CD4-positive, alpha-beta T cell treated with Interleukin-21 for 1 hour (primary cell): ENCODE results near the gene UNC93A.
"Not testable (repeated sequence)": the region's sequence is repeated elsewhere in the genome, so short reads cannot be mapped to it uniquely, and the experiment has no call there.

Source experiments
- DNase-seq: peaks from one replicate; pipeline ENCODE4 v3.0.0-alpha.2; 2020

UNC93A gene

DNA sequence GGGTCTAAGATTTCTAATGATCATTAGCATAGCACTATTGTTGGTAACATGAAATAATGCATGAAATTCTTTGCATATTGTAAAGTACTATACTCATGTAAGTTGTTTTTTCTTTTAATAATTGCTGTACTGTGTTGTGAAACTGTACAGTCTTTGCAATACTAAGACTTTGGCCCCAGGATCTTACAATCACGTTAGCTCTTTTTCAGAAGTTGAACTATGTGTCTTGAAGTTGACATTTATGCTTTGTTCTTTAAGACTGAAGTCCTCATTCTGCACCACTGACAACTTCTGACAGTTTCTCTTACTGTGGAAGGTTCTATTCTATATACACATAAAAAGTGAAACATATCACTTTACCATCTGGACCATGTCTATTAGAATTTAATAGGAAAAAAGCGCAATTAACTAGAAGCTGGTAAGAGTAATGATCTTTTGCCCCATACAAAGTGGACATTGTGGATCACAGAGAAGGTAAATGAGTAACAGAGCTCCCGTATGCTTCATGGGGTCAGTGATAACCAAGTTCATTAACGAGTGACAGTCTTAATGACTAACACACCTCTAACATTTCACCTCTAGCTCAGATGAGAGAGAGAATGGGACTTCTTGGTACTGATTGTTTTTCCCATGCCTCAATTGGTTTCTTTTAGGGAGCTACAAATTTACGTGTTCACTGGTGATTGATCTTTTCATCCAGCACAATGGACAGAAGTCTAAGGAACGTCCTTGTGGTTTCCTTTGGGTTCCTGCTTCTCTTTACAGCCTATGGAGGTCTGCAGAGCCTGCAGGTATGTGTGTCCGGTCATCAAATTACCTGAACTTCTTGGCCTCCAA lies at the start of gene UNC93A:
UNC93A (plus strand) TSS at position 530 of the 837 bp plus-strand sequence; CDS start at position 705, 175 bp downstream.
- no peak for DNase-seq

DNA sequence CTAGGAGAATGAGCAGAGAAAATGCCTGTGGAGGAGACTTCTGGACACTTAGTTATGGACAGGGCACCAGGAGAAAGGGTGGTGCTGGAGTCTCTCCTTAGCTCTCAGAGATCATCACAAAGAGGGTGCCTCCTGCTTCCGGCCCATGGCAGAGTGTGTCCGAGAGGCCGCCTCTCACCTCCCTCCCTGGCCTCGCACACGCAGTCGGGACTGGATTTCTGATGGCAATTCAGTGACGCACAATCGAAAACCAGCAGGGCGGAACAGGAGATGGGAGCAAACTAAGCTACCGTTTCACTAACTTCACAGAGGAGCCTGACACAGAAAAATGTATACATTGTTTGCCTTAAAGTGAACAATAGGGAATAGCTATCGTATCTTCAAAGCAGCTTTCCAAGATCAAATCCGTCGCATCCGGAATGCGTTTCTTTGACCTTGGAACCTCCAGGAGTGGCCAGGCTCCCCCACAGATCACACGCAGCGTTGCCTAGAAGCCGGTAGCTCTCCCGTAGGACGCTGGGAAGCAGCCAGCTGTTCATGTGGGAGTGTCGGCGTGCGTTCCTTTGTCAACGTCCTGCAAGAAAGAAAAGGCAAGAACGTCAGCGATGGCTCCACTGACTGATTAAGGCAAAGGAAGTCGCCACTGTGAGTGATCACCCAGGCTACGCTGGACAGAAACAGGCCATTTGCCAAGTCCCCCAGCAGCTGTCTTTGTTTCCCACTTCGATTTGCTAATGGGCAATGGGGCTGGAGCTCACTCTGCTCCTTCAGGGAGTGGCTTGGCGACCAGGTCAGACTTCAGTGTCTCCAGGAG lies 49.6 kb upstream of the UNC93A start:
- not testable (repeated sequence) for DNase-seq

DNA sequence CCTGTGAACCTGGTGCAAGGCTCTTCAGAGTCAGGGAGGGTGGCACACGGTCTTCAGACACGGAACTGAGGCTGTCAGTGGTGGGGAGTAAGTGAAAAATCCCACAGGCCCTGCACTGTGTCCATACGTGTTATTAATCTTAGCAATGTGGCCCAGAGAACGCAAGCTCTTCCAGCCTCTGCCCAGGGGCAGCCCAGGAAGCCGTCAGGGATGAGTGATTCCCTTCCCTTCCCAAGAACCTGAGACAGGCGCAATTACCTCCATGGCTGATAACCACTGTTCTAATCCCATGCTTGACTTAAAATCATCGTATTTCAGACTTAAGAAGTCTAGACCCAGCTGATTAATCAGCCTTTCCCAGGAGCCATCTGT lies 49.0 kb upstream of the UNC93A start:
- not testable (repeated sequence) for DNase-seq

DNA sequence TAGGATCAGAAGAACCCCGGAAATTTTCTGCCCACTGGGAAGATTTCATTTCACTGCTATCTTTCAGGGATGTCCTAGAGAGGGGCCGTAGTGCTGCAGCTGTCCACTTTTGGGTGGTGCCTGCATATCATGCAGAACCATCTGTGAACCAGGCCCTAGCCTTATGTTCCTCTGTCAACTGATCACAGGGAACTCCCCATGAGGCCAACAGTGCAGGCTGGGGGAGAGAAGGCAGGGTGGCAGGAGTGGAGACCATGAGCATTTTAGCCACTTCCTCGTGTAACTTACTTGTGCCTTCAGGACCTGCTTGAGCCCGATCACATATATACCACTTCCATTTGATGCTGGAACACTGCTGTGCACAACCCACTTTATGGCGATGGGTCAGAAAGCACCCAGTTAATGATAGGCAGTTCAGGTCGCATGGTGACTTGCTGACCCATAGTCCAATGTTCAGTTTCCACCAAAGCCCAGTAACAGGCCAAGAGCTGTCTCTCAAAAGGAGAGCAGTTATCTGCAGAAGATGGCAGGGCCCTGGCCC lies 48.5 kb upstream of the UNC93A start:
- not testable (repeated sequence) for DNase-seq

DNA sequence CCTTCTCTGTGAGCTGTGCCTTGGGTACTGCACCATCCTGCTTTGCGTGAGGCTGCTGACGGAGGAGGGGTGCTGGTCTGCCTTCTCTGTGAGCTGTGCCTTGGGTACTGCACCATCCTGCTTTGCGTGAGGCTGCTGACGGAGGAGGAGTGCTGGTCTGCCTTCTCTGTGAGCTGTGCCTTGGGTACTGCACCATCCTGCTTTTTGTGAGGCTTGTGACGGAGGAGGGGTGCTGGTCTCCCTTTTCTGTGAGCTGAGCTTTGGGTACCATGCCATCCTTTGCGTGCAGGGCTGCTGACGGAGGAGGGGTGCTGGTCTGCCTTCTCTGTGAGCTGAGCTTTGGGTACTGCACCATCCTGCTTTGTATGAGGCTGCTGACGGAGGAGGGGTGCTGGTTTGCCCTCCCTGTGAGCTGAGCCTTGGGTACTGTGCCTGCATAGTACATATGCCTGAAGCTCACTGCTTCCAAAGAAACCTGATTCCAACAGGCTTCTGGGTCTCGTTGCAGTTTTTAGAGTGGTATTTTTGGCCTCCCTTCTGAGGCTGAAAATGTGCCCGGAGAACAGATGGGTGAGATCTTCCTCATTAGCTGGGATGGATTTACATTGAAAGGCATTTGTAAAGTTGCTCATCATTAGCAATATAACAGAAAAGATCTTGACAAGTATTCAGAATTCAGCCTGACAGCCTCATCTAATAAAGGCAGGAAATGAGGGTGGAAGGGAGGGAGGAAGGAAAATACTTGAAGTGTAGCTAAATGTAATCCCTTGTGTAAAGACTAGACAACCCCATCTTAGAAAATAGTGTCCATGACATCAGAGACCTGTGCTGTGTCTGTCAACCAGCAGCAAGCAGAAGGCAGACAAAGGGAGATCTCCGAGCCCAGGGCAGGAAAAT lies 46.8 kb upstream of the UNC93A start:
- DNase-seq, result no peak

DNA sequence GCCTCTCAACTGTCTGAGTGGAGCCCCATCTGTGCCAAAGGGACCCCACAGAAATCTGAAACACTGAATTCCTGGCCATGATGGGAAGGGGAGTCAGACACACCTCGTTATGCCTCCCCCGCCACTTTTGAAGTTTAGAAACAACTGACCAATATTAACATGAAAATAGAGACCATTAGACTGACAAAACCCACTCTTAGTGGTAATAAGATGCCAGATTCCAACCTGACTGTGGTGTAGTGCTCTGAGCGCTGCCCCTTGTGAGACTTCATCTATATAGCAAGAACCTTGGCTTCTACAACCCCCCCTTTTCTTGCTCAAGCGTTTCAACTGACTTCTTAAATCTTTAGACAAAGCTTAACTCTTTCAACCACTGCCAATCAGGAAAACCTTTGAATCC lies 46.1 kb upstream of the UNC93A start:
- no peak for DNase-seq

DNA sequence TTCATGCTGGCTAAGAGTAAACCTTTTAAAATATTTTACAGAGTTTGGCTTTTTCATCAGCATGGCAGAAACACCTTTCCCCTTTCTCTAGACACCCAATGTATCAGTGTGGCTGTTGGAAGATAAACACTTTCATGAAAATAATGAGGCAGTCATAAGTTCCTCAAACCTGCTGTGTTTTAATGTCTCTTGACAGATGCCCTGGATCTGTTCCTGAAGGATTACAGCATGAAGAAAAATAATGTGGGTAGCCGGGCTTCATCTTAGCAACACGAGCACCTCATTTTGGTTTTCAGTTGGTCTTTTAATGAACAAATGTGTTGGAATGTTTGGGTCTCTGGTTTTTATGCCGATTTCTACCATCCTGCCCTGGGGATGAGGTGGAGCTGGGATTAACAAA lies 45.5 kb upstream of the UNC93A start:
- DNase-seq, result no peak

DNA sequence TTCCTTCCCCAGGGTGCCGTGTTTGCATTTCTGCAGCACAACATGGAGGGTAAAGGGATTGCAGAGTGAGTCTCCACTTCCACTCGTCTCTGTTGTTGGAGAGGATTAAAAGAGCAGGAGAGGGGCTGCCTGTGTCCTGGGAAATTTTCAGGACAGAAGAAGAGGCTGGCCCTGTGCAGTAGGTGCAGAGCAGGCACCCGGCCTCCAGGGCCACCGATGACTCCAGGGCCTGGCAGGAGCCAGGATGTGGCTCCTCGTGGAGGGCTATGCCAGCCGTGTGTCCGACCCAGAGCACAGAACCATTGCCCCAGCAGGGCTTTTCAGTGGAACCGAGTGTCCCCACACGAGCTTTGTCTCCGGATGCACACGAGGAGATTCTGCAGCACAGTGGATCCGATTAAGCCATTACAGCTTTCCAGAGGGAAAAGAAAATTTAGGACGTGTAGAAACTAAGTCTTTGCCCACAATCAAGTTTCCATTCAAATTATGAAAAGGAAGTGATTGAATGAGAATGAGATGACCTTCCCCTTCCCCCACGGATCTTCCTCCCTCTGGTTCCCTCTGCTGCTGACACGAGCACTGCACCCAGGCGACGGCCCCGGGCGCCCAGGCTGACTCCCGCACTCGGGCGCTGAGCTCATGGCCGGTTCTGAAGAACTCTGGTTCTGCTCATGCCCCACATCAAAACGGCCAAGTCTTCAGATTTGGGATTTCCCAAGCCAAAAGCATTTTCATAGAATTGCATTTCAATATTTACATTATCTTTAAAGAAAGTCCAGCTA lies 43.1 kb upstream of the UNC93A start:
- no peak for DNase-seq

DNA sequence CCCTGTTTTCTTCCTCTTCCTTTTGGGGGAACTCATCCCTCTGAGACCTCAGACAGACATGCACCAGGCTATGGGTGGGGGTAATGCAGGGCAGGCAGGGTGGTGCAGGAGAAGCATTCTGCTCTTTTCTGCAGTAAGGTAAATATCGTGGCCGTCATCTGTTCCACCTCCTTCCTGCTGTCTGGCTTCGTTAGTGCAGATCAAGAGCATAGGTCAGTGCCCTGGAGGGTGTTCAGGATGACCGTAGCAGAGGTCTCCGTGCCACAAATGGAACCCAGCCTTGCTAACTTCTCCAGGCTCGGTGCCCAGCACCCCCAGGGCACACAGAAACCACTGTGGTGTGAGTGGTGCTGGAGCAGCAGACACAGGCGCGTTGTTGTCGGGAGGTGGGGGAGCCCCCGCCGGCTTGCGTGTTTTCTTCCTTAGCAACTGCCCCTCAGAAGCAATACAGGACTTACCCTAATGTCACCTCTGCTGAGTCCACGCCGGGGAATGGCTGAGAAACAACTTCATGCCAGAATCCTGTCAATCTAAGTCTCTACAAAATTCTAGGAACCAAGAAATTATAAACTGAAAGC lies 42.1 kb upstream of the UNC93A start:
- DNase-seq, result not testable (repeated sequence)

DNA sequence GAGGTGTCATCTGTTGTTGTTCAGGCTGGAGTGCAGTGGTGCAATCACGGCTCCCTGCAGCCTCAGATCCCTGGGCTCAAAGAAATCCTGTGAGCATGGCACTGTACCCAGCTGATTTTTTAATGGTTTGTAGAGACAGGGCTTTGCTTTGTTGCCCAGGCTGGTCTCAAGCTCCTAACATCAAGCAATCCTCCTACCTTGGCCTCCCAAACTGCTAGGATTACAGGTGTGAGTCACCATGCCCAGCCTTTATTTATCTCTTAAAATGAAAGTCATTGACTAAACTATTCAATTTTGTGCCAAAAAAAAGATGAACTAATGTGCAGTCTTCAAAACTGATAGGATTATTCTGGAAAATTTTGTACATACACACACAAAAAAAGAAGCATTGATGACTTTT lies 38.8 kb upstream of the UNC93A start:
- no peak for DNase-seq

DNA sequence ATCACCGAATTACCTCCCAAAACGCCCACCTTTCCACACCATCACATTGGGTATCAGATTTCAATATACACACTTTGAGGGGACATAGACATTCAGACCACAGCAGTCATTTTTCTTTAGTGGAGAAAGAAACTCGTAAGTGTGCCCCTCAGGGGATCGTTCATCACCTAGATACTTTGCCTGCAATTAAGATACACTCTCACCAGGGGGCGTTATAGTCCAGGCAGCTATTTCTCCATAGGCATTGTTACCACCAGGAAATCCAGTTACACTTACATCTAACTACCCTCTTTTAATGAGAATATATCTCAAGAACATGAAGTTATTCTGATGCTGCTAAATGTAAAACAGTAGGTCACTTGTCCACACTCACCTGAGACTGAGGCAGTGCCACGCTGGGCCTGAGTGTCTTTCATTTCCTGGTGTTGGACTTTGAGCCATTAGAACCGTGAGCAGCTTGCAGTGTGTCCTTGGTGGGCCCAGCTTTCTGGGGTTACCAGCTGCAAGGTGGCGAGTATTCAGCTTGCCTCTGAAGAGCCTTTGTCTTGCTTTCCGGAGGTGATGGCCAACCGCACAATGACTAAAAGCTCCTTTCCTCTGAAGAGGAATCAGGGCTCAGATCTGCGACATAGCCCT lies 35.1 kb upstream of the UNC93A start:
- DNase-seq, result no peak

DNA sequence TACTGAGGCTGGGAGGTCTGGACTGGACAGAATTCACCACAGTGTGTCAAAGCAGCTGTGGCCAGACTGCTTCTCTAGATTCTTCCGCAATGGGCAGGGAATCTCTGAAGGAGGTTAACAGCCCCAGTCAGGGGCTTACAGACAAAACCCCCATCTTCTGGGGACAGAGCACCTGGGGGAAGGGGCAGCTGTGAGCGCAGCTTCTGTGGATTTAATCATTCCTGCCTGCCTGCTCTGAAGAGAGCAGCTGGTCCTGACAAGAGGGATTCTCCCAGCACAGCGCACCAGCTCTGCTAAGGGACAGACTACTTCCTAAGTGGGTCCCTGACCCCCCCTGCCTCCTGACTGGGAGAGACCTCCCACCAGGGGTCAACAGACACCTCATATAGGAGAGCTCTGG lies 32.5 kb upstream of the UNC93A start:
- no peak for DNase-seq

DNA sequence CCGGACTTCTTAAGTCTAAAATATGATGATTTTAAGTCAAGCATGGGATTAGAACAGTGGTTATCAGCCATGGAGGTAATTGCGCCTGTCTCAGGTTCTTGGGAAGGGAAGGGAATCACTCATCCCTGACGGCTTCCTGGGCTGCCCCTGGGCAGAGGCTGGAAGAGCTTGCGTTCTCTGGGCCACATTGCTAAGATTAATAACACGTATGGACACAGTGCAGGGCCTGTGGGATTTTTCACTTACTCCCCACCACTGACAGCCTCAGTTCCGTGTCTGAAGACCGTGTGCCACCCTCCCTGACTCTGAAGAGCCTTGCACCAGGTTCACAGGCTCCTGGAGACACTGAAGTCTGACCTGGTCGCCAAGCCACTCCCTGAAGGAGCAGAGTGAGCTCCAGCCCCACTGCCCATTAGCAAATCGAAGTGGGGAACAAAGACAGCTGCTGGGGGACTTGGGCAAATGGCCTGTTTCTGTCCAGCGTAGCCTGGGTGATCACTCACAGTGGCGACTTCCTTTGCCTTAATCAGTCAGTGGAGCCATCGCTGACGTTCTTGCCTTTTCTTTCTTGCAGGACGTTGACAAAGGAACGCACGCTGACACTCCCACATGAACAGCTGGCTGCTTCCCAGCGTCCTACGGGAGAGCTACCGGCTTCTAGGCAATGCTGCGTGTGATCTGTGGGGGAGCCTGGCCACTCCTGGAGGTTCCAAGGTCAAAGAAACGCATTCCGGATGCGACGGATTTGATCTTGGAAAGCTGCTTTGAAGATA lies 24.9 kb upstream of the UNC93A start:
- not testable (repeated sequence) for DNase-seq

DNA sequence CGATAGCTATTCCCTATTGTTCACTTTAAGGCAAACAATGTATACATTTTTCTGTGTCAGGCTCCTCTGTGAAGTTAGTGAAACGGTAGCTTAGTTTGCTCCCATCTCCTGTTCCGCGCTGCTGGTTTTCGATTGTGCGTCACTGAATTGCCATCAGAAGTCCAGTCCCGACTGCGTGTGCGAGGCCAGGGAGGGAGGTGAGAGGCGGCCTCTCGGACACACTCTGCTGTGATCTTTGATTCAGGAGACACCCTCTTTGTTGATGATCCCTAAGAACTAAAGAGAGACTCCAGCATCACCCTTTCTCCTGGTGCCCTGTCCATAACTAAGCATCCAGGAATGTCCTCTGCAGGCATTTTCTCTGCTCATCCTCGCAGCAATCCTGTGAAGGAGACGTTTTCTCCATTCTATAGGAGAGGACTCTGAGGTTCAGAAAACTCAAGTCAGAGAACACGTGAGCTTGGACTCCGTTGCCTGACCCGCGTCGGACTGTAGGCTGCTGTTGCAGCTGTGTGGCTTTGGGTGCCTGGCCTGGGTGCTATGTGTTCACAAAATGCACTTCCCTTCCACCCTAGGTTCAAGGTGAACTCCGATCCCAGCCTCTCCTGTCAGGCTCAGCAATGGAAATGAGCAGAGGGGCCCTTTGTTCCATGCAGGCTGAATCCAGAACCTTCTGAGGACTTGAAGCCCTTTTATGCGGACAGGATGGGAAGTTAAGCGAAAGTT lies 24.1 kb upstream of the UNC93A start:
- DNase-seq, result no peak

DNA sequence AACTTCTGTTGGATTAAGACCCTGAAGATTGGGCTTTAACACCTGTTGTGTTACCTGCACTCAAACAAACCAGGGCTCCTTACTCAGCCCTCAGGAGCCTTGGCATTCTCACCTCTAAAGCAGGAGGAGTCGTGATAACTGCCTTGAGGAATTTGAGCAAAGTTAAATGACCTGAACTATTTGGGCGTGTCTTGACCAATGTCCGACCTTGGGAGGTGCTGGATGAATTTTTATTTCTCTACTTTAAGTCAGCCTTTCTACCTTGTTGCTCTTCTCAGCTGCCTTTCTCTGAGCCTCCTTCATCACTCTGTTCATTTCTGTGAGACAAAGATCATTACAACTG lies 23.6 kb upstream of the UNC93A start:
- not testable (repeated sequence) for DNase-seq

DNA sequence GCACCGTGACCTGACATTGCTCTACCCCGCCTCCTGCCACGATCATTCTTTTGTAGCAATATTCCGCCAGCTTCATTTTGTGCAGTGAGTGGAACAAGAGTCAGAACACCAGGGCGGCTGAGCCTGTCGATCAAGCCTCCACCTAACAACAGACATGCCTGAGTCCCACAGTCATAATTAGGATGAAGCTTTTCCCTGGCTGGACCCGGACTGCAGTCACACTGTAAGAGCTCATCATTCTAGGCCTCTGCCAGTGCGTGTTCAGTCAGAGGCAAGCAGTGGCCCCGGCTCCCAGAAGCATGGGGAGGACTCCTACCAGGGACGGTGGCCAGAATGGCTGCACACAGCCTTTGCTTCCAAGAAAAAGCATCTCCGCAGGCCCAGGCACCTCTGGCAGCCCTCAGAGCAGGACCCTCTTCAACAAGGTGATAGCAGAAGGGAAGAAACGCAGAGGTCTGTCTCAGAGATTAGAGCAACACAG lies 23.2 kb upstream of the UNC93A start:
- no peak for DNase-seq

DNA sequence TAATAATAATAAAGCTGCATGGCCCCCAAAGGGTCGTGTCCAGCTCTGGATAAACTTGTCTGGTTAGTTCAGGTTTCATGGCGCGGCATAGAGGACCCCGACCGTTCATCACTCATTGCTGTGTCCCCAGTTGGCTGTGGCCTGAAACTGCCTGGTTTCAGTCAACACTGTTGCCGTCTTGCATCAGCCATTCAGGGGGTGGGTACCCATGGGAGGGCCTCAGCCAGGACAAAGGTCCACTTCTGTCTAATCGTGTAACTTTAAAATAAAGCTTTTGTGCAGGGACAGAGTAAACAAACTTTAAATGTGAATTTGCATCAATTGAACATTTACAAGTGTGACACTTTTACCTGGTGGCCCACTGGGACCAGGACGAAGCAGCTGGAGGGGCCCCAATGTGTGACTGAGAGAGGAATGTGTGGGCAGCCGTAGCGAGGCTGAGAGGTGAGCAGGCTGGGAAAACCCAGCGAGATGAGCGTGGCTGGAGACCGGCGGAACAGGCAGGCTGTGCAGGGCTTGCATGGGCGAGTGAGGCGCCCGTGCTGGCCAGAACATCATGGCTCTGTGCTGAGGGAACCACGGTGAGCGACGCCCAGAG lies 22.3 kb upstream of the UNC93A start:
- DNase-seq, result no peak

DNA sequence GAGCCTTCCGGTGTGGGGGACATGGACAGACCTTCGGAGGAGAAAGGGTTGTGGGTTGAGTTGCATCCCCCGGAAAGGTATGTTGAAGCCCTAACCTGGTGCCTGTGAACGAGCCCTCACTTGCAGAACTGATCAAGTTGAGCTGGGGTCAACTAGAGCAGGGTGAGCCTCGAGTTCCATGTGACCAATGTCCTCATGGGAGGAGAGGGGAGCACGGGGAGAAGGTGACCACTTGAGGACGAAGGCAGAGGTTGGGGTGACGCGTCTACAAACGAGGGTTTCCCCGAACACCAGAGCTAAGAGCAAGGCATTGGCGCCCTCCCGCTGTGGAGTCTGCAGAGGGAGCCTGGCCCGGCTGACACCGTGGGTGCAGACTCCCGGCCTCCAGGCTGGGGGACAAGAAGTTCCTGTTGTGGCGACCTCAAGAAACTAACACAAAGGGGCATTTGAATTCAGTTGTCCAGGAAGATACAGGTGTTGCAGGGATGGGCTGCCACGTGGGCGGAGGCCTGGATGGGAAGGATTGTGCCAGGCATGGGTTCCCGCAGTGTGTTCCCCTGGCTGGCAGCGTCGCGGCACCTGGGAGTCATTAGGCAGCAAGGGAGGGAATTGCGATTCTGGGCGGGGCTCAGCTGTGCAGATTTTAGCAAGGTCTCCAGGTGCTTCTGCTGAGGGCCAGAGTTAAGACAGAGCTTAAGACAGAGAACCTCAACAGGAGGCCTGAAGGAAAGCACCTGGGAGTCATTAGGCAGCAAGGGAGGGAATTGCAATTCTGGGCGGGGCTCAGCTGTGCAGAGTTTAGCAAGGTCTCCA lies 20.4 kb upstream of the UNC93A start:
- no peak for DNase-seq
